Calu3 (cell line): ENCODE results near the gene WFDC5. TPM values are rescaled to one million over a fixed set of nuclear protein-coding genes. Genes with fewer than 3 reads are reported as not detected.

Experiments used
- BruUV-seq: library from RNA; stranded (reverse); fragments of 400-500 nt; replicated peaks from 2 replicates; lab custom pipeline; 2021; lab: Mats Ljungman, UMichigan
- CTCF ChIA-PET: fragments of 300-600 bp; sonication (Branson Sonifier 250); formaldehyde crosslinking; loops from one replicate; lab custom pipeline; 2022; ENCODE audit warnings: antibody characterized with exemption; lab: Charles Lee
- DNase-seq: peaks from one replicate; pipeline ENCODE4 v3.0.0; 2022
- H3K27ac Mint-ChIP-seq: one replicate; pipeline ENCODE4 v1.8.0; 2022; ENCODE audit warnings: mixed read lengths; ENCODE audit not compliant: unreplicated experiment
- H3K27me3 Mint-ChIP-seq: one replicate; pipeline ENCODE4 v1.8.0; 2022; ENCODE audit warnings: mixed read lengths; ENCODE audit not compliant: unreplicated experiment
- H3K36me3 Mint-ChIP-seq: one replicate; pipeline ENCODE4 v1.8.0; 2022; ENCODE audit warnings: mild to moderate bottlenecking, moderate library complexity, mixed read lengths; ENCODE audit not compliant: insufficient read depth, unreplicated experiment
- H3K4me1 Mint-ChIP-seq: one replicate; pipeline ENCODE4 v1.8.0; 2022; ENCODE audit warnings: mild to moderate bottlenecking, low read depth, mixed read lengths; ENCODE audit not compliant: unreplicated experiment
- H3K4me3 Mint-ChIP-seq: one replicate; pipeline ENCODE4 v1.8.0; 2022; ENCODE audit warnings: mild to moderate bottlenecking, low read depth, moderate library complexity, mixed read lengths; ENCODE audit not compliant: unreplicated experiment
- H3K9me3 Mint-ChIP-seq: one replicate; pipeline ENCODE4 v1.8.0; 2022; ENCODE audit warnings: low read depth, mixed read lengths; ENCODE audit not compliant: unreplicated experiment
- intact Hi-C: fragments of 100-400 bp; cut with micrococcal nuclease; formaldehyde crosslinking; loops from one replicate; pipeline ENCODE4 v1.10.0; 2022; ENCODE audit not compliant: unreplicated experiment
- total RNA-seq: library from RNA; stranded (reverse); gene quantifications from 2 replicates; pipeline ENCODE4 v1.2.3, GENCODE V29; 2022
- TF ChIP-seq, protein P1 (sequence below): fragments of 200-600 bp; IDR thresholded peaks from one replicate; pipeline ENCODE4 v1.8.0; 2022; ENCODE audit warnings: antibody characterized with exemption; ENCODE audit not compliant: unreplicated experiment

Gene WFDC5
- total RNA-seq, 1 experiment from 2014 or later, result not detected

DNA sequence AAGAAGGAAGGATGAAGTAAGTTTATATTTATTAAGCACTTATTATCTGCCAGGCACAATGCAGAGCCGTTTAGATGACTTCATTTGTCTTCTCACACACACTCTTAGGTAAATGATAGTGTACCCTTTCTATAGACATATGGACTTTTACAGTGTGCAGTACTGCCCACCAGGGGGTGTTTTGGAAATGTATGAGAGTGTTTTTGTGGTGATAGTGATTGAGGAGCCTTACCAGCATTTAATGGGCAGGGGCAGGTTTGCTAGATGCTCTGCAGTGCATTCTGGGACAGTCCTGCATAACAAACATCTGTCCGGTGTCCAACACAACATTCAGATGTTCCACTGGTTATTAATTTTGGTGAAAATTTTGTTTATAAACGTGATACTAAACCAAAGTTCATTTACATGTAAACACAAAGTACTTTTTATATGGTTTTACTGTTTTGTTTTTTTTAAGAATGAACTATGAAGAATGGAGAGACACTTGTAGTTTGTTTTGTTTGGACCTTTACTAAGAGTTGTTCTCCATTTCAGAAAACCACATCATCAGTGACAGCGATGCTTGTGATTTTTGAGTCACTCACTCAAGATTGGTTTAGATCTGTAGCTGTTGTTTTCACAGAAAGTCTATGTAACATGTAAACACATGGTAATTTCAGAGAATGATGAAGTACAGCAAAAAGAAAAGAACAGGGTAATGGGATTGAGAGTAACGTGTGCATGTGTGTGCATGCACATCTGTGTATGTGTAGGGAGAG lies 33.9 kb downstream of the WFDC5 start:
- H3K27me3 Mint-ChIP-seq, result no peaks in the 10 kb centered on the region
- intact Hi-C loops, result loop anchor here (5.0 kb wide), 1 partner anchor 39 kb away; no protein-coding TSS in a partner anchor
- no peaks in the 10 kb centered on the region for H3K4me1 Mint-ChIP-seq
- peaks cover 4% of the 10 kb centered on the region for H3K9me3 Mint-ChIP-seq
- no peak overlapping the region for H3K4me3 Mint-ChIP-seq
- H3K27ac Mint-ChIP-seq, result peak overlapping the region; percentile 5
- CTCF ChIA-PET, result no interaction called here
- TF ChIP-seq, protein P1, sequence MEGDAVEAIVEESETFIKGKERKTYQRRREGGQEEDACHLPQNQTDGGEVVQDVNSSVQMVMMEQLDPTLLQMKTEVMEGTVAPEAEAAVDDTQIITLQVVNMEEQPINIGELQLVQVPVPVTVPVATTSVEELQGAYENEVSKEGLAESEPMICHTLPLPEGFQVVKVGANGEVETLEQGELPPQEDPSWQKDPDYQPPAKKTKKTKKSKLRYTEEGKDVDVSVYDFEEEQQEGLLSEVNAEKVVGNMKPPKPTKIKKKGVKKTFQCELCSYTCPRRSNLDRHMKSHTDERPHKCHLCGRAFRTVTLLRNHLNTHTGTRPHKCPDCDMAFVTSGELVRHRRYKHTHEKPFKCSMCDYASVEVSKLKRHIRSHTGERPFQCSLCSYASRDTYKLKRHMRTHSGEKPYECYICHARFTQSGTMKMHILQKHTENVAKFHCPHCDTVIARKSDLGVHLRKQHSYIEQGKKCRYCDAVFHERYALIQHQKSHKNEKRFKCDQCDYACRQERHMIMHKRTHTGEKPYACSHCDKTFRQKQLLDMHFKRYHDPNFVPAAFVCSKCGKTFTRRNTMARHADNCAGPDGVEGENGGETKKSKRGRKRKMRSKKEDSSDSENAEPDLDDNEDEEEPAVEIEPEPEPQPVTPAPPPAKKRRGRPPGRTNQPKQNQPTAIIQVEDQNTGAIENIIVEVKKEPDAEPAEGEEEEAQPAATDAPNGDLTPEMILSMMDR, result peak; percentile 69
- DNase-seq, result peak; percentile 58
- peaks cover 6% of the 10 kb centered on the region for H3K36me3 Mint-ChIP-seq
- no TSS peak for BruUV-seq

DNA sequence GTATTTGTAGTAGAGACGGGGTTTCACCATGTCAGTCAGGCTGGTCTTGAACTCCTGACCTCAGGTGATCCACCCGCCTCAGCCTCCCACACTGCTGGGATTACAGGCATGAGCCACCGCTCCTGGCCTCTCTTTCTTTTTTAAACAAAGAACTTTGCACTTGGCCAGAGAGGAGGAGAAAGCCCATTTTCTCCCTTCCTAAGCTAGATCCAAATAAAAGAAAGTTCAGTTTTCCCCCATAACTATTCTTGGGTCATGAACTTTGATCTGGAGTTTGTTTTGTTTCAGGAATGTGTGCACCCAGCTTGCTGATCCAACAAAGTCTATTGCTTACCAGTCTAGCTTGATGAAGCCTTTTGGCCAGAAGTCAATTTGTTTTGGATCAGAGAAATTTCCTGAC lies 37.4 kb downstream of the WFDC5 start:
- intact Hi-C loops, result no loop called here
- no TSS peak for BruUV-seq
- TF ChIP-seq, protein P1, result no peak
- CTCF ChIA-PET, result interaction anchor here (0.7 kb wide), 1 partner anchor 278 kb away, joined by 3 read pairs; no protein-coding TSS in a partner anchor
- DNase-seq, result no peak
- H3K27me3 Mint-ChIP-seq, result no peaks in the 10 kb centered on the region
- peaks cover 4% of the 10 kb centered on the region for H3K9me3 Mint-ChIP-seq
- peaks cover 6% of the 10 kb centered on the region for H3K36me3 Mint-ChIP-seq
- H3K4me3 Mint-ChIP-seq, result no peak overlapping the region
- H3K27ac Mint-ChIP-seq, result no peak overlapping the region
- no peaks in the 10 kb centered on the region for H3K4me1 Mint-ChIP-seq

DNA sequence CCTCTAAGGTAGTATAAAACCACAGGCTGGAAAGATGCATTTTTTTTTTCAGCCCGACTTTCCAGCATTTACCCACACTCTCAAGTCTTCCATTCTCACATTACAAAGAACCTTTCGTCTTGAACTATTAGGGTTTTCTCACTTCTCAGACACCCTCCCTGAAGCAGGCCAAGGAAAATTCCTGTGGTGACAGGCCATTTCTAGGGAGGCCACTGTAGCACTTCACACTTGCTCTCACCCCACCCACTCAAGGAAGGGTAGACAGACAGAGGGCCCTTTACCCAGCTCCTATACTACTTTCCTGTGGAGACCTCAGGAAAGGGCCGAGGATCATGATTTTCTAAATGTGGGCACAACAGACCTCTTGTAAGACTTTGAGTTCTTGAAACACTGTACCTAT lies 41.8 kb downstream of the WFDC5 start:
- H3K4me3 Mint-ChIP-seq, result no peak overlapping the region
- no TSS peak for BruUV-seq
- H3K4me1 Mint-ChIP-seq, result peaks cover 8% of the 10 kb centered on the region
- CTCF ChIA-PET, result no interaction called here
- H3K9me3 Mint-ChIP-seq, result peaks cover 6% of the 10 kb centered on the region
- no peaks in the 10 kb centered on the region for H3K27me3 Mint-ChIP-seq
- no peaks in the 10 kb centered on the region for H3K36me3 Mint-ChIP-seq
- no peak for DNase-seq
- TF ChIP-seq, protein P1, result no peak
- intact Hi-C loops, result no loop called here
- no peak overlapping the region for H3K27ac Mint-ChIP-seq

DNA sequence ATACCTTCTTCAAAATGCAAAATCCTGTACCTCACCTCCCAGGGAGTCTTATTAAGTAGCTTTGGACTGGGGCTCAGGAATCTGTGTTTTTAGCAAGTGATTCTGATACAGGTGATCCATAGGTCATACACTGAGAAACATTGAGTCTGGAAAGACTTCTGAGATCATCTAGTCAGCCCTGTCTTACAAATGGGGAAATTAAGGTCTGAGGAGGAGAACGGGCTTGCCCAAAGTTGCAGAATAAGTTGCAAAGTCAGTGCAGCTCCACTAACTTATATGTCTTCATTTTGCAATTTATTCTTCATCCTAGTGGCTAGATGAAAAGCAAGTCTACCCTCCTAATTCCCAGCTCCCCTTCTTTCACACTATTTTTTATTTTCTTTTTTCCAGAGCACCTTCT lies 42.9 kb downstream of the WFDC5 start:
- no peaks in the 10 kb centered on the region for H3K27me3 Mint-ChIP-seq
- TF ChIP-seq, protein P1, result no peak
- intact Hi-C loops, result no loop called here
- no peak for DNase-seq
- H3K27ac Mint-ChIP-seq, result no peak overlapping the region
- H3K4me1 Mint-ChIP-seq, result peaks cover 14% of the 10 kb centered on the region
- H3K9me3 Mint-ChIP-seq, result peaks cover 6% of the 10 kb centered on the region
- no TSS peak for BruUV-seq
- H3K36me3 Mint-ChIP-seq, result no peaks in the 10 kb centered on the region
- H3K4me3 Mint-ChIP-seq, result no peak overlapping the region
- CTCF ChIA-PET, result interaction anchor here (0.6 to 2.4 kb wide), 6 partner anchors 11 to 222 kb away, joined by 3 to 9 read pairs (median 6); no protein-coding TSS in a partner anchor
